ENCODE measurements around the gene VRK2. TPM values are rescaled to one million over a fixed set of nuclear protein-coding genes. Genes with fewer than 3 reads are reported as not detected.

Gene VRK2
- total RNA-seq, 1 experiment from 2014 or later, result 33.0 TPM

GRCh38 chr2:58055033-58055786 is 8.6 kb downstream of the VRK2 start:
- RAD21 ChIA-PET (ENCODE audit: low non-redundant PET in 1 of 2, low total read pairs in 2 of 2, uncharacterized antibody in 2 of 2, unreplicated experiment in 2 of 2), result no interaction called here

More at GRCh38 chr2:58055033-58055786, 8.6 kb downstream of the VRK2 start:
- Histone ChIP-seq H3K79me2 (ENCODE audit: insufficient read depth, low read length) (peaks cover 34% of the 10 kb centered on the region), H4K20me1 (ENCODE audit: insufficient read depth) (no peaks in the 10 kb centered on the region), H3K36me3 (ENCODE audit: control insufficient read depth in 1 of 2, insufficient read depth in 2 of 2, low read length in 2 of 2) (peaks cover 2 to 11% of the 10 kb centered on the region in 2 experiments; a peak in 2 of 4 replicates), H3K9me3 (ENCODE audit: control insufficient read depth in 1 of 2, insufficient read depth in 1 of 2, low read depth in 1 of 2, low read length in 2 of 2) (no peaks in the 10 kb centered on the region), H3K9me2 (ENCODE audit: insufficient read depth) (no peaks in the 10 kb centered on the region), H3K27me3 (ENCODE audit: insufficient read depth, low read length) (no peaks in the 10 kb centered on the region), H3K27ac (ENCODE audit: low read depth, low read length) (no peak overlapping the region), H3K4me3 (replicated peaks in 1 of 2; ENCODE audit: low read depth in 1 of 2, low read length in 2 of 2) (no peak overlapping the region), H2AFZ (ENCODE audit: low read depth, low read length, poor library complexity, severe bottlenecking) (no peak overlapping the region), H3K4me2 (ENCODE audit: low read length) (no peak overlapping the region), H3K9ac (ENCODE audit: low read length) (no peak overlapping the region), H3K4me1 (ENCODE audit: control insufficient read depth in 1 of 2, insufficient read depth in 2 of 2, low read length in 2 of 2) (peaks cover 0 to 4% of the 10 kb centered on the region in 2 experiments; a peak in 1 of 4 replicates)
- no peak for DNase-seq (ENCODE audit: low read depth, low spot score)
- no peak for ATAC-seq
- ChIA-PET POLR2A (no interaction called here), CTCF (no interaction called here)
- BruUV-seq (replicated peaks), result no TSS peak
- TF ChIP-seq ATF3 (IDR thresholded peaks at IDR 0.05) (no peak), CBX3 (IDR thresholded peaks at IDR 0.05; ENCODE audit: low read depth) (no peak), RAD21 (IDR thresholded peaks at IDR 0.05; ENCODE audit: low read depth) (no peak), ELF1 (IDR thresholded peaks at IDR 0.05; ENCODE audit: borderline replicate concordance, low read depth) (no peak), EZH2phosphoT487 (IDR thresholded peaks at IDR 0.05; ENCODE audit: borderline replicate concordance) (no peak), ZBTB33 (IDR thresholded peaks at IDR 0.05; ENCODE audit: extremely low read depth, insufficient replicate concordance, low read length) (no peak), EZH2 (IDR thresholded peaks at IDR 0.05) (no peak), CEBPB (IDR thresholded peaks at IDR 0.05; ENCODE audit: low read depth) (no peak), SRF (IDR thresholded peaks at IDR 0.05; ENCODE audit: low read depth) (no peak), YY1 (IDR thresholded peaks at IDR 0.05; ENCODE audit: extremely low read depth, insufficient replicate concordance, low read depth, low read length) (no peak), EGR1 (IDR thresholded peaks at IDR 0.05; ENCODE audit: low read depth) (no peak), ZFX (IDR thresholded peaks at IDR 0.05) (no peak), SIN3A (IDR thresholded peaks at IDR 0.05; ENCODE audit: low read depth) (no peak)
- intact Hi-C loops (cut with micrococcal nuclease), result no loop called here
